HCT116 (cell line): ENCODE results near the gene ARL2BP. TPM values are rescaled to one million over a fixed set of nuclear protein-coding genes. Genes with fewer than 3 reads are reported as not detected.

Source experiments
- ATAC-seq: fragments of 200-7000 bp; cut with Tn5 transposase; 2 replicates; pipeline ENCODE4 v1.9.1; 2020; ENCODE audit warnings: mild to moderate bottlenecking, moderate library complexity
- BruUV-seq: library from RNA; stranded (reverse); fragments of 400-500 nt; replicated peaks from 2 replicates; lab custom pipeline; 2021; lab: Mats Ljungman, UMichigan
- CTCF ChIA-PET: fragments of 300-600 bp; sonication (Branson Sonifier 250); formaldehyde crosslinking; loops from one replicate; lab custom pipeline; 2021; ENCODE audit warnings: antibody characterized with exemption; lab: Charles Lee
- POLR2A ChIA-PET: fragments of 300-600, 350-600 bp; sonication (Branson Sonifier 250); formaldehyde crosslinking; loops from one replicate; lab custom pipeline; 2021; ENCODE audit warnings: antibody characterized with exemption; lab: Charles Lee
- RAD21 ChIA-PET, 2 experiments: fragments of 300-600 bp; sonication (Branson Sonifier 250); formaldehyde crosslinking; loops; one replicate each; lab custom pipeline; 2023; ENCODE audit warnings: low total read pairs in 2 of 2; ENCODE audit not compliant: uncharacterized antibody in 2 of 2, unreplicated experiment in 2 of 2, low non-redundant PET in 1 of 2; lab: Charles Lee
- DNase-seq: peaks from one replicate; pipeline ENCODE4 v3.0.0-alpha.2; 2010; ENCODE audit warnings: low read depth, low spot score
- H2AFZ ChIP-seq: fragments of 200-600 bp; shearing (Covaris generic), sonication (generic); 2 replicates; pipeline ENCODE4 v1.6.1; 2017; ENCODE audit warnings: low read depth, mixed run types, mixed read lengths, antibody characterized with exemption, low read length; ENCODE audit not compliant: poor library complexity, severe bottlenecking
- H3K27ac ChIP-seq: 2 replicates; pipeline ENCODE4 v1.5.1; 2012; ENCODE audit warnings: low read depth, low read length
- H3K27me3 ChIP-seq: fragments of 200-600 bp; sonication (generic); 2 replicates; pipeline ENCODE4 v1.6.1; 2016; ENCODE audit warnings: mixed run types, low read length, mixed read lengths; ENCODE audit not compliant: insufficient read depth
- H3K36me3 ChIP-seq, 2 experiments: fragments of 200-500 bp in 1 of 2; fragments of 200-600 bp in 1 of 2; sonication (Bioruptor generic) in 1 of 2; sonication (generic) in 1 of 2; 2 replicates each; pipeline versions ENCODE4 v1.5.1 to v1.6.1; 2014 to 2016; ENCODE audit warnings: low read length in 2 of 2, inconsistent platforms in 1 of 2, mixed read lengths in 1 of 2, mixed run types in 1 of 2; ENCODE audit not compliant: insufficient read depth in 2 of 2, control insufficient read depth in 1 of 2
- H3K4me1 ChIP-seq, 2 experiments: fragments of 200-600 bp in 1 of 2; sonication (generic) in 1 of 2; 2 replicates each; pipeline versions ENCODE4 v1.5.1 to v1.6.1; 2012 to 2017; ENCODE audit warnings: low read length in 2 of 2, inconsistent platforms in 1 of 2, mild to moderate bottlenecking in 1 of 2, mixed read lengths in 1 of 2, mixed run types in 1 of 2, moderate library complexity in 1 of 2; ENCODE audit not compliant: insufficient read depth in 2 of 2, control insufficient read depth in 1 of 2
- H3K4me2 ChIP-seq: fragments of 200-600 bp; sonication (generic); 2 replicates; pipeline ENCODE4 v1.6.1; 2017; ENCODE audit warnings: mixed run types, low read length, mixed read lengths
- H3K4me3 ChIP-seq, 2 experiments: fragments of 200-600 bp in 1 of 2; sonication (generic) in 1 of 2; replicated peaks in 1 of 2; 2 replicates each; pipeline ENCODE4 v1.5.1; 2011 to 2016; ENCODE audit warnings: low read length in 2 of 2, control low read depth in 1 of 2, low read depth in 1 of 2, mild to moderate bottlenecking in 1 of 2, mixed read lengths in 1 of 2, mixed run types in 1 of 2
- H3K79me2 ChIP-seq: fragments of 200-600 bp; sonication (generic); 2 replicates; pipeline ENCODE4 v1.6.1; 2017; ENCODE audit warnings: mild to moderate bottlenecking, mixed run types, low read length, moderate library complexity, mixed read lengths; ENCODE audit not compliant: insufficient read depth
- H3K9ac ChIP-seq: fragments of 200-600 bp; sonication (generic); 2 replicates; pipeline ENCODE4 v1.6.1; 2016; ENCODE audit warnings: low read length, mixed read lengths
- H3K9me2 ChIP-seq: fragments of 200-600 bp; sonication (generic), shearing (Covaris generic); 2 replicates; pipeline ENCODE4 v1.6.1; 2017; ENCODE audit warnings: mixed run types, mild to moderate bottlenecking, moderate library complexity; ENCODE audit not compliant: insufficient read depth
- H3K9me3 ChIP-seq, 2 experiments: fragments of 200-500 bp in 1 of 2; fragments of 200-600 bp in 1 of 2; sonication (Bioruptor generic) in 1 of 2; sonication (generic) in 1 of 2; 2 replicates each; pipeline ENCODE4 v1.6.1; 2014 to 2017; ENCODE audit warnings: low read length in 2 of 2, mixed read lengths in 2 of 2, inconsistent platforms in 1 of 2, low read depth in 1 of 2, mild to moderate bottlenecking in 1 of 2, mixed run types in 1 of 2, moderate library complexity in 1 of 2; ENCODE audit not compliant: control insufficient read depth in 1 of 2, insufficient read depth in 1 of 2
- H4K20me1 ChIP-seq: fragments of 200-600 bp; sonication (generic), shearing (Covaris generic); 2 replicates; pipeline ENCODE4 v1.6.1; 2017; ENCODE audit warnings: mixed run types, mild to moderate bottlenecking, moderate library complexity; ENCODE audit not compliant: insufficient read depth
- CBX3 ChIP-seq: IDR thresholded peaks from 2 replicates; pipeline ENCODE4 v1.6.1; 2012; ENCODE audit warnings: low read depth
- EGR1 ChIP-seq: IDR thresholded peaks from 2 replicates; pipeline ENCODE4 v1.6.1; 2012; ENCODE audit warnings: low read depth
- EZH2phosphoT487 ChIP-seq: fragments of 200-600 bp; IDR thresholded peaks from 2 replicates; pipeline ENCODE4 v1.6.1; 2018; ENCODE audit warnings: antibody characterized with exemption, borderline replicate concordance
- FOSL1 ChIP-seq: IDR thresholded peaks from 2 replicates; pipeline ENCODE4 v1.6.1; 2012; ENCODE audit warnings: low read depth
- POLR2A ChIP-seq: IDR thresholded peaks from 2 replicates; pipeline ENCODE4 v1.7.0; 2011; ENCODE audit warnings: borderline replicate concordance; ENCODE audit not compliant: insufficient read depth, insufficient read length; ENCODE audit errors: extremely low read depth
- RAD21 ChIP-seq: IDR thresholded peaks from 2 replicates; pipeline ENCODE4 v1.6.1; 2012; ENCODE audit warnings: low read depth, mild to moderate bottlenecking
- REST ChIP-seq: IDR thresholded peaks from 2 replicates; pipeline ENCODE4 v1.6.1; 2012; ENCODE audit warnings: low read depth
- SIN3A ChIP-seq: IDR thresholded peaks from 2 replicates; pipeline ENCODE4 v1.6.1; 2012; ENCODE audit warnings: low read depth
- SP1 ChIP-seq: IDR thresholded peaks from 2 replicates; pipeline ENCODE4 v1.6.1; 2012; ENCODE audit warnings: low read depth
- SRF ChIP-seq: IDR thresholded peaks from 2 replicates; pipeline ENCODE4 v1.6.1; 2012; ENCODE audit warnings: low read depth
- YY1 ChIP-seq: IDR thresholded peaks from 2 replicates; pipeline ENCODE4 v1.6.1; 2011; ENCODE audit warnings: low read length, low read depth, moderate library complexity, mild to moderate bottlenecking; ENCODE audit not compliant: insufficient replicate concordance; ENCODE audit errors: extremely low read depth
- ZBTB33 ChIP-seq: IDR thresholded peaks from 2 replicates; pipeline ENCODE4 v1.6.1; 2011; ENCODE audit warnings: mild to moderate bottlenecking, low read length, moderate library complexity; ENCODE audit not compliant: insufficient replicate concordance; ENCODE audit errors: extremely low read depth
- ZFX ChIP-seq: fragments of 450-650 bp; IDR thresholded peaks from 2 replicates; pipeline ENCODE4 v1.6.1; 2017
- ZNF274 ChIP-seq: fragments of 200-500 bp; sonication (Bioruptor generic); IDR thresholded peaks from 2 replicates; pipeline ENCODE4 v1.6.1; 2014; ENCODE audit warnings: mild to moderate bottlenecking, low read depth, low read length, inconsistent platforms
- intact Hi-C: fragments of 100-400 bp; cut with micrococcal nuclease; formaldehyde crosslinking; loops from 2 replicates; pipeline ENCODE4 v1.10.0; 2022
- total RNA-seq: library from RNA; stranded (reverse); gene quantifications from one replicate; pipeline ENCODE4 v1.2.1, GENCODE V29; 2021; ENCODE audit not compliant: unreplicated experiment
- TF ChIP-seq, protein P1 (sequence below): IDR thresholded peaks from 2 replicates; pipeline ENCODE4 v1.6.1; 2012
- TF ChIP-seq, protein P2 (sequence below), 3 experiments: fragments of 200-600 bp in 1 of 3; sonication (generic) in 1 of 3; IDR thresholded peaks in 2 of 3; conservative IDR thresholded peaks in 1 of 3; 2 replicates each; pipeline ENCODE4 v1.5.1; 2012 to 2017; ENCODE audit warnings: low read depth in 2 of 3, low read length in 2 of 3, antibody characterized with exemption in 1 of 3, borderline replicate concordance in 1 of 3, control low read depth in 1 of 3, mild to moderate bottlenecking in 1 of 3, mixed read lengths in 1 of 3, mixed run types in 1 of 3, moderate library complexity in 1 of 3; ENCODE audit not compliant: insufficient read depth in 1 of 3

ARL2BP gene
- total RNA-seq, 1 experiment from 2014 or later = 28.8 TPM

- TF ChIP-seq ZBTB33 (no peak), EGR1 (no peak), CBX3 (no peak), SP1 (no peak), ZNF274 (no peak)
- TF ChIP-seq, protein P1, sequence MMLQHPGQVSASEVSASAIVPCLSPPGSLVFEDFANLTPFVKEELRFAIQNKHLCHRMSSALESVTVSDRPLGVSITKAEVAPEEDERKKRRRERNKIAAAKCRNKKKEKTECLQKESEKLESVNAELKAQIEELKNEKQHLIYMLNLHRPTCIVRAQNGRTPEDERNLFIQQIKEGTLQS = no peak
- TF ChIP-seq, all 23 proteins: peak for 0
These were observed 18.1 kb upstream of the ARL2BP start (continued) for GRCh38 chr16:57226701-57227621.

- H4K20me1 ChIP-seq = no peaks in the 10 kb centered on the region
- ChIA-PET CTCF (no interaction called here), RAD21 (no interaction called here), POLR2A (no interaction called here)
- H3K4me2 ChIP-seq = no peak overlapping the region
- ATAC-seq (no peak), DNase-seq (no peak)
- H3K36me3 ChIP-seq = peaks cover 27 to 52% of the 10 kb centered on the region in 2 experiments; a peak in 3 of 4 replicates
- no peaks in the 10 kb centered on the region for H3K27me3 ChIP-seq
- peaks cover 0 to 6% of the 10 kb centered on the region in 2 experiments; a peak in 1 of 4 replicates for H3K4me1 ChIP-seq
- intact Hi-C loops = no loop called here
- BruUV-seq = no TSS peak
- H3K4me3 ChIP-seq = no peak overlapping the region
- no peak overlapping the region for H3K9ac ChIP-seq
- H3K27ac ChIP-seq = no peak overlapping the region
- H3K9me3 ChIP-seq = no peaks in the 10 kb centered on the region
- no peaks in the 10 kb centered on the region for H3K9me2 ChIP-seq
- H3K79me2 ChIP-seq = no peaks in the 10 kb centered on the region
- no peak overlapping the region for H2AFZ ChIP-seq
- no peak for TF ChIP-seq SRF
- no peak for TF ChIP-seq SP1
- TF ChIP-seq FOSL1 = no peak
- no peak for TF ChIP-seq ZFX
- no peak for TF ChIP-seq EZH2phosphoT487
- TF ChIP-seq SIN3A = no peak
- TF ChIP-seq RAD21 = no peak
- TF ChIP-seq, protein P1 = no peak
- TF ChIP-seq YY1 = no peak
- TF ChIP-seq REST = no peak
- TF ChIP-seq, protein P2, sequence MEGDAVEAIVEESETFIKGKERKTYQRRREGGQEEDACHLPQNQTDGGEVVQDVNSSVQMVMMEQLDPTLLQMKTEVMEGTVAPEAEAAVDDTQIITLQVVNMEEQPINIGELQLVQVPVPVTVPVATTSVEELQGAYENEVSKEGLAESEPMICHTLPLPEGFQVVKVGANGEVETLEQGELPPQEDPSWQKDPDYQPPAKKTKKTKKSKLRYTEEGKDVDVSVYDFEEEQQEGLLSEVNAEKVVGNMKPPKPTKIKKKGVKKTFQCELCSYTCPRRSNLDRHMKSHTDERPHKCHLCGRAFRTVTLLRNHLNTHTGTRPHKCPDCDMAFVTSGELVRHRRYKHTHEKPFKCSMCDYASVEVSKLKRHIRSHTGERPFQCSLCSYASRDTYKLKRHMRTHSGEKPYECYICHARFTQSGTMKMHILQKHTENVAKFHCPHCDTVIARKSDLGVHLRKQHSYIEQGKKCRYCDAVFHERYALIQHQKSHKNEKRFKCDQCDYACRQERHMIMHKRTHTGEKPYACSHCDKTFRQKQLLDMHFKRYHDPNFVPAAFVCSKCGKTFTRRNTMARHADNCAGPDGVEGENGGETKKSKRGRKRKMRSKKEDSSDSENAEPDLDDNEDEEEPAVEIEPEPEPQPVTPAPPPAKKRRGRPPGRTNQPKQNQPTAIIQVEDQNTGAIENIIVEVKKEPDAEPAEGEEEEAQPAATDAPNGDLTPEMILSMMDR (IDR thresholded peaks at IDR 0.05 in 2 of 3, conservative IDR thresholded peaks at IDR 0.05 in 1 of 3; ENCODE audit: borderline replicate concordance in 1 of 3, insufficient read depth in 1 of 3, low read depth in 2 of 3, low read length in 2 of 3) = no peak
- no peak for TF ChIP-seq POLR2A
These were observed 16.0 kb upstream of the ARL2BP start for GRCh38 chr16:57229079-57229478.
